ENCODE results near the gene G3BP2.

- no peak for TF ChIP-seq FOXM1 (IDR thresholded peaks at IDR 0.05; ENCODE audit: borderline replicate concordance)
- no peak for TF ChIP-seq BHLHE40 (IDR thresholded peaks at IDR 0.05; ENCODE audit: borderline replicate concordance)
- TF ChIP-seq ZNF384 (IDR thresholded peaks at IDR 0.05) = no peak
- TF ChIP-seq FOXK2 (IDR thresholded peaks at IDR 0.05) = no peak
- no peak for TF ChIP-seq TARDBP (IDR thresholded peaks at IDR 0.05)
- TF ChIP-seq NFRKB (IDR thresholded peaks at IDR 0.05) = no peak
- no peak for TF ChIP-seq ARNT (IDR thresholded peaks at IDR 0.05)
- no peak for TF ChIP-seq CTBP1 (IDR thresholded peaks at IDR 0.05; ENCODE audit: borderline replicate concordance)
- TF ChIP-seq HDGF (IDR thresholded peaks at IDR 0.05; ENCODE audit: borderline replicate concordance) = no peak
- TF ChIP-seq L3MBTL2 (conservative IDR thresholded peaks at IDR 0.05) = no peak
- no peak for TF ChIP-seq SP1 (IDR thresholded peaks at IDR 0.05)
Observed at GRCh38 chr4:75718529-75718928, 45.3 kb upstream of the G3BP2 start.
